Fibroblast of gingiva (primary cell): ENCODE data around the gene SNX11.
A peak's percentile ranks its signal among the peaks of the same experiment; 100 is the strongest.

Experiments used
- DNase-seq: peaks from one replicate; pipeline ENCODE4 v3.0.0-alpha.2; 2011; ENCODE audit warnings: low read depth

Gene SNX11

GRCh38 chr17:48132385-48132784, 24.8 kb downstream of the SNX11 start:
- no peak for DNase-seq

GRCh38 chr17:48134912-48135480, 27.4 kb downstream of the SNX11 start:
- DNase-seq, result no peak

GRCh38 chr17:48137656-48138055, 30.1 kb downstream of the SNX11 start:
- no peak for DNase-seq

GRCh38 chr17:48139944-48140343, 32.4 kb downstream of the SNX11 start:
- no peak for DNase-seq

GRCh38 chr17:48143629-48144028, 36.1 kb downstream of the SNX11 start:
- no peak for DNase-seq

- DNase-seq, result no peak
These were observed 36.7 kb downstream of the SNX11 start for GRCh38 chr17:48144231-48144630.

GRCh38 chr17:48144976-48145798, 37.6 kb downstream of the SNX11 start:
- DNase-seq, result no peak

- no peak for DNase-seq
These were observed 40.6 kb downstream of the SNX11 start for GRCh38 chr17:48148029-48148770.

GRCh38 chr17:48148854-48149786, 41.6 kb downstream of the SNX11 start:
- no peak for DNase-seq

GRCh38 chr17:48149787-48150463, 42.4 kb downstream of the SNX11 start:
- DNase-seq, result no peak

- DNase-seq, result no peak
These were observed 43.0 kb downstream of the SNX11 start for GRCh38 chr17:48150597-48151001.

GRCh38 chr17:48151220-48151619, 43.7 kb downstream of the SNX11 start:
- no peak for DNase-seq

- no peak for DNase-seq
These were observed 44.7 kb downstream of the SNX11 start for GRCh38 chr17:48152289-48152688.

- peak; percentile 40 for DNase-seq
These were observed 46.3 kb downstream of the SNX11 start for GRCh38 chr17:48153691-48154358.

- DNase-seq, result no peak
These were observed 48.5 kb downstream of the SNX11 start for GRCh38 chr17:48155889-48156611.

- DNase-seq, result no peak
These were observed 51.7 kb downstream of the SNX11 start for GRCh38 chr17:48159232-48159631.

- DNase-seq, result no peak
These were observed 52.9 kb downstream of the SNX11 start for GRCh38 chr17:48160177-48161081.

GRCh38 chr17:48161127-48161905, 53.8 kb downstream of the SNX11 start:
- DNase-seq, result no peak
